Stimulated activated CD4-positive, alpha-beta T cell treated with anti-CD3 and anti-CD28 coated beads, Interleukin-2, amount 100 ng/mL, for 24 hours (primary cell): ENCODE measurements around the gene GLUD1.
A peak's percentile ranks its signal among the peaks of the same experiment; 100 is the strongest.
"Not testable (repeated sequence)": the region's sequence is repeated elsewhere in the genome, so short reads cannot be mapped to it uniquely, and the experiment has no call there.

Source experiments
- DNase-seq, 2 donors: peaks; one replicate each; pipeline ENCODE4 v3.0.0-alpha.2; 2020

Gene GLUD1

GRCh38 chr10:87094373-87095235 is at the start of gene GLUD1, which contains the start of gene SHLD2:
Gene GLUD1 (minus strand): TSS chr10:87094843. CDS start chr10:87094769, 74 bp downstream.
Gene SHLD2 (plus strand): TSS chr10:87095206. CDS start chr10:87151355, 56,149 bp downstream.
- DNase-seq: peak; percentile 84 to 91

GRCh38 chr10:87143109-87143418 is 48.4 kb upstream of the GLUD1 start:
- DNase-seq: not testable (repeated sequence)

GRCh38 chr10:87142230-87143108 is 47.8 kb upstream of the GLUD1 start:
- not testable (repeated sequence) for DNase-seq

- DNase-seq: not testable (repeated sequence)
Measured at GRCh38 chr10:87137478-87137877, 42.8 kb upstream of the GLUD1 start.

GRCh38 chr10:87134440-87134839 is 39.8 kb upstream of the GLUD1 start:
- not testable (repeated sequence) for DNase-seq

GRCh38 chr10:87133936-87134335 is 39.3 kb upstream of the GLUD1 start:
- not testable (repeated sequence) for DNase-seq

GRCh38 chr10:87132176-87132575 is 37.5 kb upstream of the GLUD1 start:
- not testable (repeated sequence) for DNase-seq

- DNase-seq: not testable (repeated sequence)
Measured at GRCh38 chr10:87127607-87128156, 33.0 kb upstream of the GLUD1 start.

GRCh38 chr10:87127048-87127447 is 32.4 kb upstream of the GLUD1 start:
- not testable (repeated sequence) for DNase-seq

- DNase-seq: not testable (repeated sequence)
Measured at GRCh38 chr10:87123351-87123750, 28.7 kb upstream of the GLUD1 start.

- not testable (repeated sequence) for DNase-seq
Measured at GRCh38 chr10:87119029-87119428, 24.4 kb upstream of the GLUD1 start.

- not testable (repeated sequence) for DNase-seq
Measured at GRCh38 chr10:87118122-87118521, 23.5 kb upstream of the GLUD1 start.

- DNase-seq: no peak
Measured at GRCh38 chr10:87105446-87106124, 10.9 kb upstream of the GLUD1 start.

- not testable (repeated sequence) for DNase-seq
Measured at GRCh38 chr10:87104727-87105126, 10.1 kb upstream of the GLUD1 start.

GRCh38 chr10:87101996-87102395 is 7.4 kb upstream of the GLUD1 start:
- DNase-seq: no peak

- peak; percentile 75 to 77 for DNase-seq
Measured at GRCh38 chr10:87095236-87095945, 748 bp upstream of the GLUD1 start.

GRCh38 chr10:87093632-87094372 is 841 bp downstream of the GLUD1 start:
- DNase-seq: peak; percentile 76 to 81

- peak; percentile 17 to 29 for DNase-seq
Measured at GRCh38 chr10:87092861-87093631, 1.6 kb downstream of the GLUD1 start.

- no peak for DNase-seq
Measured at GRCh38 chr10:87092376-87092860, 2.2 kb downstream of the GLUD1 start.

- DNase-seq: no peak
Measured at GRCh38 chr10:87090779-87091178, 3.9 kb downstream of the GLUD1 start.
